ENCODE results near the gene SHANK1. TPM values are rescaled to one million over a fixed set of nuclear protein-coding genes. Genes with fewer than 3 reads are reported as not detected.

The SHANK1 gene
- total RNA-seq, 2 experiments from 2014 or later, result not detected

DNA sequence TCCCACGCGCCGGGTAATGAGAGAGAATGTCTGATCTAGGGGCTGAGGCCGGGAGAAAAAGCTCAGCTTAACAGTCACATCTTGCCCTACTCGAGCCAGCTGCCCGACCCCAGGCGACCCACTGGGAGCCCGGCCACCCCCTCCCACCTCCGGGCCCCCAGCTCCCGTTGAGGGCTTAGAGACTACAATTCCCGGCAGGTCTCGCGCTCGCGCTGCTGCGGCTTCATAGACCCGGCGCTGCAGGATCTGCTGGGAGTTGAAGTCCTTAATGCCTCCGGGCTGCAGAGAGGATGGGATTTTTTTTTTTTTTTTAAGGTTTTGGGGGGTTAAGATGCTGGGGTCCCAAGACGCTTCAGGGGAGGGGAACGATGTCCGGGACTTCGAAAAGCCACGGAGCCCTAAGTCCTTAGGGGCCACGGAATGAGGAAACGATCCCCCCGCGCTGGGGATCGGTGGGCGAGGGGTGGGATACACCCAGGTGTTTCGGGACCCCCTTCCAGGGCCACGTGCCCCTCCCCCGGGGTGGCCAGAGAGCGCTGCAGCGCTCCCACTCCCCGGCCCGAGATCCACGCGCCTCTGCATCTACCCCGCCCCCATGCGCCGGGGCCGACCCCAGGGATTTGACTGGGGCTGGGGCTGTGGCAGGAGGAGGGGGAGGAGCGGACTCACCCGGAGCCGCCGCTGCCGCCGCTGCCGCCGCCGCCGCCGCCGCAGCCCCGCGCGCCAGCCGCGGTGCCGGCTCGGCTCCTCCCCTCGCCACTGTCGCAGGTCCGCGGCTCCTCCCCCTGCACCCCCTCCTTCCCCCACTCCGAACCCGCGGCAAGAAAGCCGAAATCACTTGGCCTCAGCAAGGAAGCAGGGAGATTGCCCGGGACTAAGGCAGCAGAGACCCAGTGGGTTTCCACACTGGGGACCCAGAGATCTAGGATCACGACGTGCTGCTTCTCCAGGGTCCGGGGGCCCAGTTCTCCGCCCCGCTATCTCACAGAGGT is 80.2 kb downstream of the SHANK1 start, which contains the start of gene SYT3:
Gene SYT3, minus strand, starts transcription at position 761 of the 992 bp plus-strand sequence. CDS start 2,470 bp downstream, outside the sequence.
- H3K36me3 Mint-ChIP-seq (ENCODE audit: low read depth), result no peaks in the 10 kb centered on the region
- peaks cover 34% of the 10 kb centered on the region for H3K27me3 Mint-ChIP-seq
- H3K27ac Mint-ChIP-seq, result no peak within 1 kb of the TSS
- ChIA-PET CTCF (no interaction called here), POLR2A (interaction anchor here (0.7 kb wide), 1 partner anchor 332 kb away, joined by 9 read pairs; no protein-coding TSS in a partner anchor)
- intact Hi-C loops (cut with DNase I, micrococcal nuclease), result loop anchor here in 1 of 2 experiments (1.0 kb wide), 1 partner anchor 19 kb away; no protein-coding TSS in a partner anchor
- H3K4me3 Mint-ChIP-seq, result peak within 1 kb of the TSS; percentile 50
- peaks cover 4% of the 10 kb centered on the region for H3K4me1 Mint-ChIP-seq
- peaks cover 6% of the 10 kb centered on the region for H3K9me3 Mint-ChIP-seq (ENCODE audit: low read depth)
- DNase-seq, result peak; percentile 67
- ATAC-seq, result peak; percentile 92

GRCh38 chr19:50638600-50638999 is 81.0 kb downstream of the SHANK1 start:
- no peak for ATAC-seq
- Mint-ChIP-seq H3K36me3 (ENCODE audit: low read depth) (no peaks in the 10 kb centered on the region), H3K4me1 (peaks cover 4% of the 10 kb centered on the region), H3K27ac (no peak overlapping the region), H3K9me3 (ENCODE audit: low read depth) (peaks cover 10% of the 10 kb centered on the region), H3K4me3 (no peak overlapping the region), H3K27me3 (peaks cover 34% of the 10 kb centered on the region)
- ChIA-PET POLR2A (interaction anchor here (0.7 kb wide), 1 partner anchor 331 kb away, joined by 9 read pairs; no protein-coding TSS in a partner anchor), CTCF (no interaction called here)
- intact Hi-C loops (cut with DNase I, micrococcal nuclease), result no loop called here
- no peak for DNase-seq

DNA sequence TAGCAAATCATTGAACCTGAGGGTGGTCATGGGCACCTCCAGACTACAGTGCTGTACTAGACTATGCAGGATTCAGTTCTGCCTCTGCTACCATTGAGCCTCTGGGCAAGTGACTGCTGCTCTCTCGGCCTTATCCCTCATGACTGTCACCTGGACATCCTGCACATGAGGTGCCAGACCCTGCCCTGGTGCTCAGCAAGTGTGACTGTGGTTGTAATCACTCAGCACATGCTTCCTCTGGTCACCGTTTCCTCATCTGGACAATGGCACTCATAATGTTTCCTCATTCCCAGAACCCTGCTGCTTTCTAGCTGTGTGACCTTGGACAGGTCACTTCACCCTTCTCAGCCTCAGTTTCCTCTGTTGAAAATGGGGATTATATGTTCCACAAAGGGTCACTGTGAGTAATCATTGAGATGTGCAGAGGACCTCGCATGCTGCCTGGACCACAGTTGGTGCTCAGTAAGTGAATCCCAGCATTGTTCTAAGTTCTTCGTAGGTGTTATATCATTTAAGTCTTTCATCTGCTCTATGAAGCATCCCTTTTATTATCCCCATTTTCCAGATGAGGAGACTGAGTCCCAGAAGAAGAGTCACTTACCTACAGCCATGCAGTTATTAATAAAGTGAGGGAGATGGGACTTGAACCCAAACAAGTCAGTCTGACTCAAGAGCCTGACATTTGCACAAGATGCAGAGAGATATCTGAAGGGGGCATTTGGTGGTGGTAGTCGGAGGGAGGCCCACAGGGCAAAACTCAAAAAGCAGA is 83.1 kb downstream of the SHANK1 start:
- ChIA-PET POLR2A (no interaction called here), CTCF (no interaction called here)
- Mint-ChIP-seq H3K27ac (no peak overlapping the region), H3K9me3 (ENCODE audit: low read depth) (peaks cover 15% of the 10 kb centered on the region), H3K4me3 (no peak overlapping the region), H3K36me3 (ENCODE audit: low read depth) (no peaks in the 10 kb centered on the region), H3K27me3 (peaks cover 29% of the 10 kb centered on the region), H3K4me1 (peaks cover 4% of the 10 kb centered on the region)
- DNase-seq (no peak), ATAC-seq (no peak)
- intact Hi-C loops (cut with DNase I, micrococcal nuclease), result no loop called here

- POLR2A ChIA-PET, result interaction anchor here (0.6 kb wide), 1 partner anchor 441 kb away, joined by 8 read pairs; no protein-coding TSS in a partner anchor
- peaks cover 2% of the 10 kb centered on the region for H3K4me1 Mint-ChIP-seq
- ATAC-seq (no peak), DNase-seq (no peak)
- H3K27me3 Mint-ChIP-seq, result peaks cover 32% of the 10 kb centered on the region
- peaks cover 15% of the 10 kb centered on the region for H3K9me3 Mint-ChIP-seq (ENCODE audit: low read depth)
- no peak overlapping the region for H3K27ac Mint-ChIP-seq
- H3K36me3 Mint-ChIP-seq (ENCODE audit: low read depth), result no peaks in the 10 kb centered on the region
- H3K4me3 Mint-ChIP-seq, result no peak overlapping the region
- intact Hi-C loops (cut with DNase I, micrococcal nuclease), result no loop called here
- CTCF ChIA-PET, result no interaction called here
These were observed 85.6 kb downstream of the SHANK1 start for GRCh38 chr19:50633973-50634372.

DNA sequence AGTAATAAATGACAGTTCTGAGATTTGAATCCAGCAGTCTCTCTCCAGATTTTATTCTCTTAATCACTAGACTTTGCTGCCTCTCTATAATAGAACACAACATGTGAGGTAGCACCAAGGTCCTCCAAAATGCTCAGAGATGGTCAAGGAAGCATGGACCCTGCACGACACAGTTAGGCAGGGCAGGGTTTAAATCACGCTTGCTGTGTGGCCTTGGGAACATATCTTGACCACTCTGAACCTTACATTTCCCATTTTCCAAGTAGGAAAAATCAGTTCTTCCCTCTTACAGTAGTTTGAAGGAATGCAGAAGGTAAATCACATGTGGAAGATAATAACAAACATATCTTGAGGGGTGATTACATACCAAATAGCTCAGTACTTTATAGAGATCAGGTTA is 86.2 kb downstream of the SHANK1 start:
- Mint-ChIP-seq H3K27me3 (peaks cover 29% of the 10 kb centered on the region), H3K9me3 (ENCODE audit: low read depth) (peaks cover 15% of the 10 kb centered on the region), H3K4me1 (no peaks in the 10 kb centered on the region), H3K27ac (no peak overlapping the region), H3K4me3 (no peak overlapping the region), H3K36me3 (ENCODE audit: low read depth) (no peaks in the 10 kb centered on the region)
- intact Hi-C loops (cut with DNase I, micrococcal nuclease), result no loop called here
- ChIA-PET POLR2A (interaction anchor here (0.6 kb wide), 1 partner anchor 440 kb away, joined by 8 read pairs; no protein-coding TSS in a partner anchor), CTCF (interaction anchor here (0.7 kb wide), 1 partner anchor 539 kb away, joined by 3 read pairs; no protein-coding TSS in a partner anchor)
- ATAC-seq, result no peak
- no peak for DNase-seq

- no peaks in the 10 kb centered on the region for H3K4me1 Mint-ChIP-seq
- POLR2A ChIA-PET, result interaction anchor here (0.6 kb wide), 1 partner anchor 25 kb away, joined by 4 read pairs; no protein-coding TSS in a partner anchor
- intact Hi-C loops (cut with DNase I, micrococcal nuclease), result no loop called here
- peaks cover 15% of the 10 kb centered on the region for H3K9me3 Mint-ChIP-seq (ENCODE audit: low read depth)
- H3K4me3 Mint-ChIP-seq, result no peak overlapping the region
- H3K27me3 Mint-ChIP-seq, result peaks cover 24% of the 10 kb centered on the region
- ATAC-seq (no peak), DNase-seq (no peak)
- H3K27ac Mint-ChIP-seq, result no peak overlapping the region
- CTCF ChIA-PET, result no interaction called here
- H3K36me3 Mint-ChIP-seq (ENCODE audit: low read depth), result no peaks in the 10 kb centered on the region
These were observed 87.3 kb downstream of the SHANK1 start for GRCh38 chr19:50632151-50632835.

DNA sequence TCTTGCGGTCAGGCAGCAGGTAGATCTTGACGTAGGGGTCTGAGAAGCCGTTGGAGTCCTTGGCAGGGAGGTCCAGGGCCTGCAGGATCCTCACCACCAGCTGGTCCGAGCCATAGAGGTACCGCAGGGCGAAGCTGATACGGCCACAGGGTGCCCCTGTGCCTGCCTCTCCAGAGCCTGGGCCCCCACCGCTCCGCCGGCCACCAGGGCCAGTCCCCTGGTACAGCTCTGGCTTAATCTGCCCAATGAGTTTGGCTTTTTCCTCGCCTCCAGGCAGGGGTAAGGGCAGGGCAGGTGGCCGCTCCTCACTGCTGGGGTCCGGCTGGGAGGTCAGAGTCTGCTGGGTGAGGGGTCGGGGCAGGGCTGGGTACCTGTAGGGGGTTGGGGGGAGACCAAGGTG is 89.8 kb downstream of the SHANK1 start:
- no peaks in the 10 kb centered on the region for H3K4me1 Mint-ChIP-seq
- peaks cover 14% of the 10 kb centered on the region for H3K27me3 Mint-ChIP-seq
- POLR2A ChIA-PET, result interaction anchor here (0.5 kb wide), 1 partner anchor 17 kb away, joined by 3 read pairs; no protein-coding TSS in a partner anchor
- no peak overlapping the region for H3K4me3 Mint-ChIP-seq
- ATAC-seq, result no peak
- CTCF ChIA-PET, result no interaction called here
- H3K27ac Mint-ChIP-seq, result no peak overlapping the region
- H3K36me3 Mint-ChIP-seq (ENCODE audit: low read depth), result no peaks in the 10 kb centered on the region
- intact Hi-C loops (cut with DNase I, micrococcal nuclease), result no loop called here
- DNase-seq, result no peak
- H3K9me3 Mint-ChIP-seq (ENCODE audit: low read depth), result peaks cover 9% of the 10 kb centered on the region

DNA sequence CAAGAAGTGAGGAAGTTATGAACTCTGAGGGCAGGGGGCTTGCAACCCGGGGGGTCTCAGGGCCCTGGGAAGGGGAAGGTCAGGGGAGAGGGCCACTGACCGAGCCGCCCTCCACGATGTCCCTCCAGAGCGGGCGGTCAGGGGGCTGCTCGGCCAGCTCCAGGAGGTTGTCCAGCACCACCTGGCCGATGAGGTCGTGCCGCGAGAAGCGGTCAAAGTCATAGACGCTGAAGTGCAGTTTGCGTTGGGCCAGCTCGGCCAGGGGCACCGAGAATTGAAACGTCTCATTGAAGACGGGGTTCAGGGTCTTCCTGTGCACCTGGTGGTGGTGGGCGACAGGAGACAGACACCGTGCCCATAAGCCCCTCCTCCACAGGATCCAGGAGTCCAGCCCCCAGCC is 90.4 kb downstream of the SHANK1 start:
- Mint-ChIP-seq H3K4me1 (no peaks in the 10 kb centered on the region), H3K27ac (no peak overlapping the region), H3K36me3 (ENCODE audit: low read depth) (no peaks in the 10 kb centered on the region), H3K27me3 (peaks cover 16% of the 10 kb centered on the region), H3K9me3 (ENCODE audit: low read depth) (peaks cover 8% of the 10 kb centered on the region), H3K4me3 (no peak overlapping the region)
- intact Hi-C loops (cut with DNase I, micrococcal nuclease), result no loop called here
- ChIA-PET CTCF (no interaction called here), POLR2A (no interaction called here)
- DNase-seq (no peak), ATAC-seq (no peak)

- intact Hi-C loops (cut with DNase I, micrococcal nuclease), result no loop called here
- H3K27ac Mint-ChIP-seq, result no peak overlapping the region
- H3K4me3 Mint-ChIP-seq, result no peak overlapping the region
- no peaks in the 10 kb centered on the region for H3K36me3 Mint-ChIP-seq (ENCODE audit: low read depth)
- ATAC-seq, result no peak
- H3K4me1 Mint-ChIP-seq, result no peaks in the 10 kb centered on the region
- POLR2A ChIA-PET, result no interaction called here
- H3K27me3 Mint-ChIP-seq, result peaks cover 16% of the 10 kb centered on the region
- CTCF ChIA-PET, result no interaction called here
- DNase-seq, result no peak
- H3K9me3 Mint-ChIP-seq (ENCODE audit: low read depth), result peaks cover 5% of the 10 kb centered on the region
These were observed 91.1 kb downstream of the SHANK1 start for GRCh38 chr19:50628551-50628950.

GRCh38 chr19:50628146-50628545 is 91.5 kb downstream of the SHANK1 start:
- CTCF ChIA-PET, result no interaction called here
- POLR2A ChIA-PET, result no interaction called here
- ATAC-seq, result no peak
- intact Hi-C loops (cut with DNase I, micrococcal nuclease), result no loop called here
- DNase-seq, result no peak
- no peaks in the 10 kb centered on the region for H3K36me3 Mint-ChIP-seq (ENCODE audit: low read depth)
- no peaks in the 10 kb centered on the region for H3K4me1 Mint-ChIP-seq
- peaks cover 2% of the 10 kb centered on the region for H3K9me3 Mint-ChIP-seq (ENCODE audit: low read depth)
- H3K27ac Mint-ChIP-seq, result no peak overlapping the region
- H3K4me3 Mint-ChIP-seq, result no peak overlapping the region
- peaks cover 16% of the 10 kb centered on the region for H3K27me3 Mint-ChIP-seq

GRCh38 chr19:50626795-50627194 is 92.8 kb downstream of the SHANK1 start:
- Mint-ChIP-seq H3K27me3 (peaks cover 15% of the 10 kb centered on the region), H3K4me3 (no peak overlapping the region), H3K27ac (no peak overlapping the region), H3K36me3 (ENCODE audit: low read depth) (no peaks in the 10 kb centered on the region), H3K4me1 (no peaks in the 10 kb centered on the region), H3K9me3 (ENCODE audit: low read depth) (no peaks in the 10 kb centered on the region)
- CTCF ChIA-PET, result interaction anchor here (0.6 kb wide), 1 partner anchor 75 kb away, joined by 3 read pairs; no protein-coding TSS in a partner anchor
- intact Hi-C loops (cut with DNase I, micrococcal nuclease), result no loop called here
- ATAC-seq, result no peak
- DNase-seq, result no peak
- POLR2A ChIA-PET, result no interaction called here
